Measurements from ENCODE around the gene SVIL. TPM values are rescaled to one million over a fixed set of nuclear protein-coding genes. Genes with fewer than 3 reads are reported as not detected.

Gene SVIL
- total RNA-seq, 1 experiment from 2014 or later = 15.3 TPM

DNA sequence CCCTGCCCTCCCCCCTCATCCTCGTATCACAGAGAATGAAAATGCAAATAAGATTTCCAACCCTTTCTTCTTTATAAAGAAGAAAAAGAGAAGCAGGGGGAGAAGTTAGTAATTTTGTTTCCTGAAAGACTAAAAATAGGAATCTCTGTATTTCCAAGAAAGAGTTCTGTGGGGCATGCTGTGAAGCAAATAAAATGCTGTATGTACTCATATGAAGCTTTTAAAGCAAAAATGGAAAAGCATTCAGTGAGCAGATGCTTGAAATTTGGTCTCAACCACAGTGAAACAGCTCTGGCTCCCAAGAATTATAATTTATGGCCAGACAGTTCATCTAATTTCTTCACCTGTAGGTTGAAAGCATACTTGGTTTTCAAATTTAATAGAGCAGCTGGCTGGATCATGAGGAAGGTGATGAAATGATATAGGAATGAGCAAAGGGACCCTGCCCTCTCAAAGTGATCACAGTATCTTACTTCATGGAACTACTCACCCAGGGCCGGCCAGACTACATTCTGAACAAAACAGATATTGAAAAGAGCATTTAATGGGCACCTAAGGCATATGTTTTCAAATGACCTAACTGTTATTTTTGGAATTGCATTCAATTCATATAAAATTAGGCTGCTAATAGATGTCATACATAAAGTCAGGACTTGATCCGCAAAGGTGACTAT, 31.4 kb downstream of the SVIL start:
- H3K27ac Mint-ChIP-seq = peak overlapping the region in 1 of 3 experiments; percentile 70; a peak in 1 of 7 replicates
- TF ChIP-seq, protein P1, sequence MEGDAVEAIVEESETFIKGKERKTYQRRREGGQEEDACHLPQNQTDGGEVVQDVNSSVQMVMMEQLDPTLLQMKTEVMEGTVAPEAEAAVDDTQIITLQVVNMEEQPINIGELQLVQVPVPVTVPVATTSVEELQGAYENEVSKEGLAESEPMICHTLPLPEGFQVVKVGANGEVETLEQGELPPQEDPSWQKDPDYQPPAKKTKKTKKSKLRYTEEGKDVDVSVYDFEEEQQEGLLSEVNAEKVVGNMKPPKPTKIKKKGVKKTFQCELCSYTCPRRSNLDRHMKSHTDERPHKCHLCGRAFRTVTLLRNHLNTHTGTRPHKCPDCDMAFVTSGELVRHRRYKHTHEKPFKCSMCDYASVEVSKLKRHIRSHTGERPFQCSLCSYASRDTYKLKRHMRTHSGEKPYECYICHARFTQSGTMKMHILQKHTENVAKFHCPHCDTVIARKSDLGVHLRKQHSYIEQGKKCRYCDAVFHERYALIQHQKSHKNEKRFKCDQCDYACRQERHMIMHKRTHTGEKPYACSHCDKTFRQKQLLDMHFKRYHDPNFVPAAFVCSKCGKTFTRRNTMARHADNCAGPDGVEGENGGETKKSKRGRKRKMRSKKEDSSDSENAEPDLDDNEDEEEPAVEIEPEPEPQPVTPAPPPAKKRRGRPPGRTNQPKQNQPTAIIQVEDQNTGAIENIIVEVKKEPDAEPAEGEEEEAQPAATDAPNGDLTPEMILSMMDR (conservative IDR thresholded peaks at IDR 0.05) = no peak

More for the DNA sequence above, 31.4 kb downstream of the SVIL start:
- no peak overlapping the region for H3K23ac ChIP-seq (ENCODE audit: insufficient read length, low read depth, low read length)
- Mint-ChIP-seq H3K27me3 (ENCODE audit: low read depth) (no peaks in the 10 kb centered on the region), H3K9me3 (no peaks in the 10 kb centered on the region; a peak in 1 of 5 replicates), H3K4me1 (peaks cover 15 to 16% of the 10 kb centered on the region in 2 experiments), H3K4me3 (no peak overlapping the region), H3K36me3 (ENCODE audit: insufficient read depth in 1 of 3, low read depth in 3 of 3) (no peaks in the 10 kb centered on the region)
- no peak overlapping the region for H3K9ac ChIP-seq (ENCODE audit: extremely low read depth, insufficient read length, low read length)
- no peak overlapping the region for H3K56ac ChIP-seq (ENCODE audit: insufficient read length, low read depth, low read length)
- no peak overlapping the region for H3K14ac ChIP-seq (ENCODE audit: insufficient read depth, low read length)
- H3K4ac ChIP-seq (ENCODE audit: low read depth, low read length) = no peak overlapping the region
- WGBS (ENCODE audit: extremely low coverage, insufficient read length, low lambda C conversion rate) = no CpG with 5 or more reads among the region's 3 CpGs
- H2BK12ac ChIP-seq (ENCODE audit: insufficient read length, low read depth, low read length) = no peak overlapping the region
- no peak overlapping the region for H3K18ac ChIP-seq (ENCODE audit: insufficient read length, low read depth, low read length)
- H3K4me1 ChIP-seq (ENCODE audit: insufficient read depth, low read length) = peaks cover 3% of the 10 kb centered on the region; the same call in 1 of the 2 replicates
- no peak overlapping the region for H3K27ac ChIP-seq (ENCODE audit: insufficient read length, low read depth, low read length)
- no peaks in the 10 kb centered on the region for H3K79me1 ChIP-seq (ENCODE audit: insufficient read depth, low read depth, low read length, poor library complexity, severe bottlenecking)
- H2BK120ac ChIP-seq (ENCODE audit: low read depth, low read length, poor library complexity, severe bottlenecking) = no peak overlapping the region
- no peaks in the 10 kb centered on the region for H3K9me3 ChIP-seq (ENCODE audit: control insufficient read depth, low read depth, low read length)
- no peaks in the 10 kb centered on the region for H4K20me1 ChIP-seq (ENCODE audit: control insufficient read depth, insufficient read depth, insufficient read length)
- no peak overlapping the region for H4K91ac ChIP-seq (ENCODE audit: insufficient read length, low read depth, low read length)
- H2BK5ac ChIP-seq (ENCODE audit: insufficient read length, low read length) = no peak overlapping the region
- no peak overlapping the region for H2AFZ ChIP-seq (ENCODE audit: low read length)
- no peak for DNase-seq
- H2AK5ac ChIP-seq (ENCODE audit: insufficient read length, low read length) = no peak overlapping the region
- no peak overlapping the region for H2BK20ac ChIP-seq (ENCODE audit: low read depth, low read length, poor library complexity, severe bottlenecking)
- H4K5ac ChIP-seq (ENCODE audit: insufficient read length, low read depth, low read length) = no peak overlapping the region
- H3K27me3 ChIP-seq (ENCODE audit: insufficient read depth, low read length) = no peaks in the 10 kb centered on the region
- no peak overlapping the region for H3K4me2 ChIP-seq (ENCODE audit: insufficient read depth, insufficient read length, low read length)
- no peak overlapping the region for H4K8ac ChIP-seq (replicated peaks; ENCODE audit: insufficient read length, low read depth, low read length)
- no peak overlapping the region for H2BK15ac ChIP-seq (ENCODE audit: low read depth, low read length)
- no peak overlapping the region for H3T11ph ChIP-seq (ENCODE audit: low read length)
- H3K79me2 ChIP-seq (ENCODE audit: insufficient read depth, low read length) = no peaks in the 10 kb centered on the region
- H3K23me2 ChIP-seq (ENCODE audit: insufficient read length, low read depth, low read length, poor library complexity, severe bottlenecking) = no peaks in the 10 kb centered on the region
